OCI-LY1 (cell line): ENCODE results near the gene TMEM144.

Experiments
- CTCF ChIP-seq: fragments of 200-600 bp; sonication (generic), shearing (Covaris generic); IDR thresholded peaks from 2 replicates; pipeline ENCODE4 v1.5.1; 2017; ENCODE audit warnings: mild to moderate bottlenecking, antibody characterized with exemption, low read length, moderate library complexity, mixed read lengths
- EZH2 ChIP-seq: fragments of 200-600 bp; sonication (generic), shearing (Covaris generic); IDR thresholded peaks from 2 replicates; pipeline ENCODE4 v1.8.0; 2017; ENCODE audit warnings: borderline replicate concordance, mixed run types, mild to moderate bottlenecking, antibody characterized with exemption, low read length, moderate library complexity, mixed read lengths

DNA sequence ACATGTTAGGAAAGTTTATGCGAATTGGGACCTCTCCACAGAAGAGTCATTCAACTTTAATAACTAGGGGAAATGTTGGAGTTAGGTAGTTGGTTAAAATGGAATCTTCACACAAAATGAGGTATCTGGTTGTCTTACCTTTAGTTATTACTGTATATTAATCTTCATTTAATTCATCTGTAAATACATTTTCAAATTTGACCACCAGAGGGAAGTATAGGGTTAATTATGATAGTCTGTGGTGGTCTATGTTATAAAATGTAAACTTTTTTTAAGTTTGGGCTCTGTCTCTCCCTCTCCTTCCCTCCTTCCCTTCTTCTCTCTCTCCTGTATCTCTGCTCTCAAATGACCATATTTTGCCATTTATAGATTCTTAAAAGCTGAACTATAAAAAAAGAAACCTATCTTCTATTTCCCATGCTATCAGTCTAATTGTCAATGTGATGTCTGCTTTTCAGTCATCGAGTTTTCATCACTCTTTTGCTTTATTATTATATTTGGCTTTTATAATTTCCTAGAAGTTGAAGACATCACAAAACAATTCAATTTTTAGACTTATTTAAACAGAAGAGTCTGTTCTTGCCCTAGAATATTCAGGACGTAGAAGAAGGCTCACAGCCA lies 49.8 kb downstream of the TMEM144 start:
- TF ChIP-seq CTCF (peak; percentile 46; the same call in 1 of the 2 replicates), EZH2 (no peak)
